RWPE1 (cell line): ENCODE measurements around the gene MFSD11.
"Not testable (repeated sequence)": the region's sequence is repeated elsewhere in the genome, so short reads cannot be mapped to it uniquely, and the experiment has no call there.

Experiments
- CTCF ChIA-PET: fragments of 350-600 bp; sonication (Branson Sonifier 250); formaldehyde crosslinking; extraction: SDS; loops from one replicate; lab custom pipeline; 2021; lab: Yijun Ruan, JAX
- POLR2A ChIA-PET: fragments of 400-600 bp; formaldehyde crosslinking; extraction: SDS; loops from one replicate; lab custom pipeline; 2020; ENCODE audit warnings: antibody characterized with exemption; ENCODE audit not compliant: low non-redundant PET; lab: Yijun Ruan, JAX
- DNase-seq: peaks from one replicate; pipeline ENCODE4 v3.0.0; 2012; ENCODE audit warnings: low spot score
- H3K27ac ChIP-seq: fragments of 450-650 bp; 2 replicates; pipeline ENCODE4 v1.5.1; 2017
- CTCF ChIP-seq: fragments of 450-650 bp; conservative IDR thresholded peaks from 2 replicates; pipeline ENCODE4 v1.5.1; 2017; ENCODE audit warnings: low read depth, mild to moderate bottlenecking

MFSD11 gene

DNA sequence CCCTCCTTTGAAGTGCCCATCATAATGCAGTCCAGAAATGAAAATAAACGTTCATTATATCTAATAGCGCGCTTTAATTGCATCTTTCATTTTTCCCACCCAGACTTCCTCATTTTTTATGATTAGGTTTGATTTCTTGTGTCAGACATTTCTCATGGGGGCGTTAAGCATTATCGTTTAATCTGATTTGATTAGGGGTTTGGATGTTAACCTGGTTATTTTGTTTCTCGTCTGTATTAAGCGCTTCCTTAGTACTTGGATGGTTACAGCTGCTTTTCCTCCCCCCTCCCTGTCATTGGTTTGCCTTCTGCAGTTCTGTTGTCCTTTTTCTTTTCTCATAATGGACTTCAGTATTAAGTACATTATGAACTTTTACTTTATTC, 540 bp downstream of the MFSD11 start:
- ChIA-PET CTCF (interaction anchor here (0.6 to 0.7 kb wide), 2 partner anchors 28 to 81 kb away, joined by 3 to 5 read pairs; no protein-coding TSS in a partner anchor), POLR2A (no interaction called here)
- no peak for TF ChIP-seq CTCF
- H3K27ac ChIP-seq, result peak overlapping the region; percentile 96
- no peak for DNase-seq

DNA sequence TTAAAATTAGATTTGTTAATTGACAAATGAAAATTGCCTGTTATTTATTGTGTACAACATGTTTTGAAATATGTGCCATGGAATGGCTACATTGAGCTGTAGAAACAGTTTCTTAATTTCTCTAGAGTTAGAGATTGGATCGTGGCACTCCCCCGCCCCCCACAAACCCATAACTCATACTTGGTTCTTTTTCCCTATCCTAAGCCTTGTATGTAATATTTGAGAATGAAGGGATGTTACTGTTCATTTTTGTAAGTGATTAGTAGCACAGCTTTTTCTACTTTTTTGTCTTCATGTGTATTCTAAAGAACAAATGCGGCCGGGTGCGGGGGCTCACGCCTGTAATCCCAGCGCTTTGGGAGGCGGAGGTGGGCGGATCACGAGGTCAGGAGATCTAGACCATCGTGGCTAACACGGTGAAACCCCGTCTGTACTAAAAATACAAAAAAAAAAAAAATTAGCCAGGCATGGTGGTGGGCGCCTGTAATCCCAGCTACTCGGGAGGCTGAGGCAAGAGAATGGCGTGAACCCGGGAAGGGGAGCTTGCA, 1.7 kb downstream of the MFSD11 start:
- CTCF ChIA-PET, result interaction anchor here (0.5 kb wide), 1 partner anchor 22 kb away, joined by 3 read pairs; no protein-coding TSS in a partner anchor
- H3K27ac ChIP-seq, DNase-seq, POLR2A ChIA-PET: not testable (repeated sequence)

DNA sequence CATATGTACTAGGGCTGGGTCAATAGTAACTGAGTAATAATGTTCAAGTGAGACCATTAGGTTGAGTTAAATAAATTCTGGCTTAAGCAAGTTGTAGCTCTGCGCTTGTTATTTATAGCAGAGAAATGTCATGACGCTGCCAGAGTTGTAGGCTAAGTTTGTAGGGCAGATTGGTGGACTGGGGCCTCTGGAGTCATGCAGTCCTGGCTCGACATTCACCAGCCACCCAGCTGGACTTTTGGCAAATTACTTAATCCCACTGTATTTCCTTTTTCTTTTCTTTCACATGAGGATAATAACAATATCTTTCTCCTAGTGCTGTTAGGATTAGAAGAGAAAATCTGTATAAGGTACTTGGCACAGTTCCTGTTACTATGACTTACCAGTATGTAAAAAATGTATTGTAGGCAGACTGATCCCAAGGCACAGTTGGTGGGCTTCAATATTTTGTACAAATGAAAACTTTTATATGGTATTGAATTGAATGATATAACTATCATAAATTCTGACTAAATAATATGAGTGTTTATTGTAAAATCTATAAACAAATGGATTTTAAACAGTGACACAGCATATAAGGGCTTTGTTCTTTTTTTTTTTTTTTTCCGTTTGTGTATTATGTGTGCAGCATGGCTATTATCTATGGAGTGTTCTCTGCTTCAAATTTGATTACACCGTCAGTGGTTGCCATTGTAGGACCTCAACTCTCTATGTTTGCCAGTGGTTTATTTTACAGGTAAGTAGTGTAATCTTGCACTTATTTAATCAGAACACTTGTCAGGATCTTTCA, 2.6 kb downstream of the MFSD11 start:
- POLR2A ChIA-PET, result no interaction called here
- no peak for TF ChIP-seq CTCF
- CTCF ChIA-PET, result interaction anchor here (0.5 kb wide), 1 partner anchor 21 kb away, joined by 3 read pairs; no protein-coding TSS in a partner anchor
- no peak for DNase-seq
- H3K27ac ChIP-seq, result no peak overlapping the region

- H3K27ac ChIP-seq, result no peak overlapping the region
- TF ChIP-seq CTCF, result no peak
- CTCF ChIA-PET, result interaction anchor here (0.6 kb wide), 1 partner anchor 10 kb away, joined by 4 read pairs; no protein-coding TSS in a partner anchor
- POLR2A ChIA-PET, result no interaction called here
- DNase-seq, result no peak
These were observed 5.0 kb downstream of the MFSD11 start for GRCh38 chr17:76742958-76743357.

DNA sequence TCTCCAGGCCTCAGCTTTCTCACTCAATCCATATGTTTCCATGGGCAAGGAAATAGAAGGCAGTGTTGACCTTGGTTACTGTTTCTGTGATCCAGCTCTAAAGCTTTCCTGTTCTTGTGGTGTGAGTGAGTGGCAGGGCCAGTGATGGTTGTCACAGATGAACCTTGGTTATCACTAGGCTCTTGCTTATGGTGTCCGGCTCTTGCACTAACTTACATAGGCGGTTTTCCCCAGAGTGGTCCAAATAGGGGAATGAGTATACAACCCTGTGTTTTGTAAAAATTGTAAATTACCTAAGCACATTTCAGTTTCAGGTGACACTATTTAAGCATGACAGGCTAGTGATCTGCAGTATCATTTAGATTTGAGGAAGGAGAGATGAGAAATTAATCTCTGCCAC, 6.8 kb downstream of the MFSD11 start:
- H3K27ac ChIP-seq, result no peak overlapping the region
- ChIA-PET POLR2A (no interaction called here), CTCF (no interaction called here)
- DNase-seq, result no peak
- TF ChIP-seq CTCF, result no peak

- H3K27ac ChIP-seq, POLR2A ChIA-PET, DNase-seq: not testable (repeated sequence)
- CTCF ChIA-PET, result interaction anchor here (0.6 kb wide), 1 partner anchor 280 kb away, joined by 3 read pairs; no protein-coding TSS in a partner anchor
These were observed 7.9 kb downstream of the MFSD11 start for GRCh38 chr17:76745785-76746184.

GRCh38 chr17:76747716-76748363, 9.9 kb downstream of the MFSD11 start:
- POLR2A ChIA-PET, result no interaction called here
- no peak for TF ChIP-seq CTCF
- CTCF ChIA-PET, result no interaction called here

More at GRCh38 chr17:76747716-76748363, 9.9 kb downstream of the MFSD11 start:
- H3K27ac ChIP-seq, result no peak overlapping the region
- DNase-seq, result no peak
